Bronchial epithelial cell (primary cell): ENCODE data around the gene TFF2. TPM values are rescaled to one million over a fixed set of nuclear protein-coding genes. Genes with fewer than 3 reads are reported as not detected.

Experiments
- DNase-seq: peaks from one replicate; pipeline ENCODE4 v3.0.0-alpha.2; 2010; ENCODE audit warnings: low read depth
- FAIRE-seq: peaks from 2 replicates; lab custom pipeline; 2011; peaks lifted over from hg19 to GRCh38; lab: Jason Lieb, UNC
- H3K27me3 ChIP-seq: 2 replicates; pipeline ENCODE4 v1.5.1; 2011; ENCODE audit warnings: low read length; ENCODE audit not compliant: control insufficient read depth, insufficient read depth
- H3K36me3 ChIP-seq: 2 replicates; pipeline ENCODE4 v1.5.1; 2011; ENCODE audit warnings: low read length; ENCODE audit not compliant: control insufficient read depth, insufficient read depth
- H3K4me3 ChIP-seq: 2 replicates; pipeline ENCODE4 v1.5.1; 2011; ENCODE audit warnings: mild to moderate bottlenecking, low read depth, low read length, control low read depth
- total RNA-seq: library from RNA; depleted of rRNA; stranded (reverse); fragments of >200 nt; gene quantifications from 2 replicates; pipeline ENCODE4 v1.2.1, GENCODE V29; 2014
- TF ChIP-seq, protein P1 (sequence below): IDR thresholded peaks from 2 replicates; pipeline ENCODE4 v1.5.1; 2011; ENCODE audit warnings: mild to moderate bottlenecking, moderate library complexity, low read length, control low read depth, inconsistent platforms; ENCODE audit not compliant: insufficient read depth, severe bottlenecking

Gene TFF2, protein sequence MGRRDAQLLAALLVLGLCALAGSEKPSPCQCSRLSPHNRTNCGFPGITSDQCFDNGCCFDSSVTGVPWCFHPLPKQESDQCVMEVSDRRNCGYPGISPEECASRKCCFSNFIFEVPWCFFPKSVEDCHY
- total RNA-seq = not detected in 2 replicates

DNA sequence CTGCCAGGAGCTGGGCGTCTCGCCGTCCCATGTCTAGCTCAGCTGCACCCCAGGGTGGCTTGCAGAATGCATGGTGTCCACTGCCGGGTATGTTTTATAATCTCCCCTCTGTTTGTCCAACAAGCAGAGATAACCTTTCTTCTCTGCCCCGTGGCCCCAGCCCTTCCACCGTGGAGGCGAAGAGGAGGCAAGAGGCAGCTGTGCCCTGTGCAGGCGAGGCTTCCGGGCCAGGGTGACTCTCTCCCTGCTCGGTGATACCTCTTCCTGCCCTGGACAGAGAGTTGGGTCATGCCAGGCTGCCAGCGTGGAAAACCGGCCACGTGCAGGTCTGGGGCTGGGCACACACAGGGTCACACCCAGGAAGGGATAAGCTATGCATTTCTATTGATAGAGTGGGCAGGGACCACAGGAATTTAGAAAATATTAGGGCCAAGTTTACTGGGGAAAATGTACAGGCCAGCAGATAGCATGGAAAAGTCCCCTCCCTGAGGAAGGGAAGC lies at the start of gene TFF2:
Gene TFF2 (minus strand): TSS at position 68 of the 500 bp plus-strand sequence. CDS start 37 bp downstream, at position 31.
- DNase-seq (no peak), FAIRE-seq (no peak)
- TF ChIP-seq, protein P1, sequence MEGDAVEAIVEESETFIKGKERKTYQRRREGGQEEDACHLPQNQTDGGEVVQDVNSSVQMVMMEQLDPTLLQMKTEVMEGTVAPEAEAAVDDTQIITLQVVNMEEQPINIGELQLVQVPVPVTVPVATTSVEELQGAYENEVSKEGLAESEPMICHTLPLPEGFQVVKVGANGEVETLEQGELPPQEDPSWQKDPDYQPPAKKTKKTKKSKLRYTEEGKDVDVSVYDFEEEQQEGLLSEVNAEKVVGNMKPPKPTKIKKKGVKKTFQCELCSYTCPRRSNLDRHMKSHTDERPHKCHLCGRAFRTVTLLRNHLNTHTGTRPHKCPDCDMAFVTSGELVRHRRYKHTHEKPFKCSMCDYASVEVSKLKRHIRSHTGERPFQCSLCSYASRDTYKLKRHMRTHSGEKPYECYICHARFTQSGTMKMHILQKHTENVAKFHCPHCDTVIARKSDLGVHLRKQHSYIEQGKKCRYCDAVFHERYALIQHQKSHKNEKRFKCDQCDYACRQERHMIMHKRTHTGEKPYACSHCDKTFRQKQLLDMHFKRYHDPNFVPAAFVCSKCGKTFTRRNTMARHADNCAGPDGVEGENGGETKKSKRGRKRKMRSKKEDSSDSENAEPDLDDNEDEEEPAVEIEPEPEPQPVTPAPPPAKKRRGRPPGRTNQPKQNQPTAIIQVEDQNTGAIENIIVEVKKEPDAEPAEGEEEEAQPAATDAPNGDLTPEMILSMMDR = no peak
- H3K36me3 ChIP-seq = no peaks in the 10 kb centered on the region
- H3K4me3 ChIP-seq = no peak within 1 kb of the TSS
- peaks cover 1% of the 10 kb centered on the region for H3K27me3 ChIP-seq

DNA sequence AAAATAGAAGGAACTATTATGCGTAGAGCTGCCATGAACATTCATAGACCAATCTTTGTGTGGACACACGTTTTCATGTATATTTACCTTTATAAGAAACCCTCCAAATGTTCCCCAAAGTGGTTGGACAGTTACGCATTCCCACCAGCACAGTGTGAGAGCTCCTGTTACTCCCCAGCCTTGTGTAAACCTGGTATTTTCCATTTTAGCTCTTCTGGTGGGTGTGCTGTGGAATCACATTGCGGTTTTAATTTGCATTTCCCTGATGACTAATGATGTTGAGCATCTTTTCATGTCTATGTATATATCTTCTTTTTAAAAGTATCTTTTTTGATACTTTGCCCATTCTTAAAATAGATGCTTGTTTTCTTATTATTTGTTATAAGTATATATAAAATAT lies 49.7 kb upstream of the TFF2 start:
- no peaks in the 10 kb centered on the region for H3K27me3 ChIP-seq
- DNase-seq (peak; percentile 44), FAIRE-seq (no peak)
- H3K4me3 ChIP-seq = no peak overlapping the region
- TF ChIP-seq, protein P1 = no peak
- no peaks in the 10 kb centered on the region for H3K36me3 ChIP-seq

DNA sequence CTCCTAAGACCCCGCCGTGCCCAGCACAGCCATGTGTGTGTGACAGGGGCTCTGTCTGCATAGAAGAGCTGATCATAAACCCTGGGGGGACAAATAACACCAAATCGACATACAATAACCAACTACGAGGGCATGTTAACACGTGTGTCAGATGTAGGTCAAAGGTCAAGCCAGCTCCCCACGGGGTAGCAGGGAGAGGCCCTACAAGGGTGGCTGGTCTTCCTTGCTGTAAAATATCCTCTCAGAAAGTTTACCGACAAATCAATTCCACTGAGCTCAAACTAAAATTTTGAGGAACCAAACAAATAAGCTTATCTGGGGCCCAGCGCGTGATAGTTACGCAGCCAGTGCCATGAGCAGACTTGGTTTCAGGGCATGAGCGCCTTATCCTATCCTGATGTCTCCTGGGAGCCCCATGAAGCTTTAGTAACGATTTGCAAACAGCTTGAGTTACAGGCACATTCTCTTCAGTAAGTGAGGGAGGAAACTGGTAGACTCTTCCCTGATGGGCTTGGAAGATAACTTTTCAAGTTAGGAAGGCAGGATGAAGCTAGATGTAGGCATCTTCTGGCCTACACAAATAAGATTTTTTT lies 47.7 kb upstream of the TFF2 start:
- FAIRE-seq (no peak), DNase-seq (no peak)

DNA sequence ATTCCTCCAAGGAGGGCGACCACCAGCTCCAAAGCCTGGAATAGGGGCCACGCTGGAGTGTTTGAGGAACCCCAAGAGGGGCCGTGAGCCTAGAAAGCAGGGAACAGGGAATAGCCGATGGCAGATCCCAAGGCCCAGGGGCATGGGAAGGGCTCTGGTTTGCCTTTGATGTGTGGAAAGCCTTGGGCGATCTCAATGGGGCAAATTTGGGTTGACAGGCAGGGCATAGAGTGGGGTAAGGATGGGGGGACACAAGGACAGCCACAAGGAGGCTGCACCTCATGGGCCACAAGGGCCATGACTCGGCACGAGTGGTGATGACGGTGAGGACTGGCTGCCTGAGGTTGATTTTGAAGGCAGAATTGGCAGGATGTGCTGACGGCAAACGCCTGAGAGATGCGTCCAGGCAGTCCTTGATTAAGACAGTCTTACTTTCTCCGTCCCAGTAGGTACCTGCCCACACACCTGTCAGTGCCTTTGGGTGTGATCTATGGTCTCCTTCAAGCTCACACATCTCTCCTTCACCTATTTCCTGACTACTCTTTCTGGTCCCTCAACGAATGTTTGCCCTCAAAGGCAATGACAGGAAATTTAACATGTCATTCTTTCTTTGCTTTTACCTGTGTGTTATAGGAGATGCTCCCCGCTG lies 47.1 kb upstream of the TFF2 start:
- Histone ChIP-seq H3K4me3 (no peak overlapping the region), H3K27me3 (no peaks in the 10 kb centered on the region), H3K36me3 (no peaks in the 10 kb centered on the region)
- TF ChIP-seq, protein P1 = no peak
- FAIRE-seq = no peak
- DNase-seq = no peak

More for the DNA sequence above, 47.7 kb upstream of the TFF2 start:
- TF ChIP-seq, protein P1 = no peak
- H3K27me3 ChIP-seq = no peaks in the 10 kb centered on the region
- no peak overlapping the region for H3K4me3 ChIP-seq
- no peaks in the 10 kb centered on the region for H3K36me3 ChIP-seq

DNA sequence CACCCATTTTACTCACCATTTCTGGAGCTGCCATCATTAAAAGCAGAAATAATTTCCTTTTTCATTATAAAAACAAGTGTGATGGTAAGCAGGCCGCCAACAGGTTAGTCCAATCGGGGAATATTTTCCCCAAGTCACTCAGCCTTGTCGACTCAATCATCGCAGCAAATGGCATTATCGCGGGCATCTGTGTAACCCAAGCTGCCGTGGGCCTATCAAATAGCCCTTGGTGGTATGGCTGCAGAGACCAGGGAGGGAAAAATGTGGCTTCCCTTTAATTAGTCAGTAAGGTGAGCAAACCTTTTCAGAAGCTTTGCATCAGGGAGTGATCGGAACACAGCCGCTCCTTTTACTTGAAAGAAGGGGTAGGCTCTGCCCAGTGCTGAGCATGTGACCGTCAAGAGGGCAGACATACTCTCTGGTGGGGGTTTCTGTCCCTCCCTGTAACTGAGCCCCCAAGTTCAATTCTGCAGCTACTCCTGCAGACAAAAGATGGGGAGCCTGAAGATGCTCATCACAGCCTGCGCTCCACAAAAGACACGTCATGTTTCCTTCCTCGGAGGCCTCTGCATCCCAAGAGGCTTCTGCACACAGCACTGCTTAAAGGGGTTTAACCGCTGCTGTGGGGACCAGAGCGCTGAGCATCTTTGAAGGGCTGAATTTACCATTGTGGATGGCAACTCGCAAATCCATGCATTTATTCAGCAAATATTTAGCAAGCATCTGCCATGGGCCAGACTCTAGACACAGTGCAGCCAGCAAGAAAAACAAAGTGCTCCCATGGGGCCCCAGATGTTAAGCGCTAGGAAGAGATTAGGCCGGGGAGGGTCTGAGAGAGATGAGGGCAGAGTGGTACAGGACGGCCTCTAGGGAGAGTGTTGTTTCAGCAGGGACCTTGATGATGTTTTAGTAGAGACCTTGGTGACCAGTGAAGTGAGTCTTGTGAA lies 46.3 kb upstream of the TFF2 start:
- Histone ChIP-seq H3K36me3 (no peaks in the 10 kb centered on the region), H3K27me3 (no peaks in the 10 kb centered on the region), H3K4me3 (no peak overlapping the region)
- TF ChIP-seq, protein P1 = no peak
- DNase-seq = no peak
- no peak for FAIRE-seq
